ENCODE results near the gene ARHGAP11B.
"Not testable (repeated sequence)": the region's sequence is repeated elsewhere in the genome, so short reads cannot be mapped to it uniquely, and the experiment has no call there.

GRCh38 chr15:30603796-30604195 lies 22.1 kb upstream of the ARHGAP11B start, which contains the start of gene GOLGA8H:
- not testable (repeated sequence) for TF ChIP-seq POLR2A (IDR thresholded peaks at IDR 0.05; ENCODE audit: low read depth, low read length); CTCF (conservative IDR thresholded peaks at IDR 0.05; ENCODE audit: low read depth, low read length); FOS (IDR thresholded peaks at IDR 0.05; ENCODE audit: low read depth, low read length); MAZ (IDR thresholded peaks at IDR 0.05; ENCODE audit: borderline replicate concordance, low read depth, low read length); CEBPB (IDR thresholded peaks at IDR 0.05; ENCODE audit: low read depth, low read length); SMC3 (IDR thresholded peaks at IDR 0.05; ENCODE audit: low read depth, low read length); RCOR1 (IDR thresholded peaks at IDR 0.05; ENCODE audit: insufficient replicate concordance, low read length); RAD21 (IDR thresholded peaks at IDR 0.05; ENCODE audit: low read length); NFE2L2 (IDR thresholded peaks at IDR 0.05; ENCODE audit: low read depth, low read length); CHD1 (IDR thresholded peaks at IDR 0.05; ENCODE audit: low read depth, low read length); USF2 (IDR thresholded peaks at IDR 0.05; ENCODE audit: low read depth, low read length); BHLHE40 (IDR thresholded peaks at IDR 0.05; ENCODE audit: low read depth, low read length); ELK1 (IDR thresholded peaks at IDR 0.05; ENCODE audit: borderline replicate concordance, low read depth, low read length)
